Measurements from ENCODE around the gene ARID5B. TPM values are rescaled to one million over a fixed set of nuclear protein-coding genes. Genes with fewer than 3 reads are reported as not detected.
"Not testable (repeated sequence)": the region's sequence is repeated elsewhere in the genome, so short reads cannot be mapped to it uniquely, and the experiment has no call there.

ARID5B gene
- 12.9 TPM for total RNA-seq
- long read RNA-seq, partial matches to known transcripts, result 5 of 13 reads
- long read RNA-seq, other reads (novel, unspliced or antisense), result 8 of 13 reads

- intact Hi-C loops (cut with micrococcal nuclease), result loop anchor here (5.0 kb wide), 1 partner anchor 136 kb away; no protein-coding TSS in a partner anchor
- peak; percentile 1 for ATAC-seq
- DNase-seq, result no peak
These were observed at the start of gene ARID5B for GRCh38 chr10:61900829-61901792. ARID5B (plus strand) TSS chr10:61901699; CDS start chr10:61901710, 11 bp downstream.

- ATAC-seq (no peak), DNase-seq (no peak)
- intact Hi-C loops (cut with micrococcal nuclease), result no loop called here
These were observed 49.2 kb upstream of the ARID5B start for GRCh38 chr10:61852261-61852660.

DNA sequence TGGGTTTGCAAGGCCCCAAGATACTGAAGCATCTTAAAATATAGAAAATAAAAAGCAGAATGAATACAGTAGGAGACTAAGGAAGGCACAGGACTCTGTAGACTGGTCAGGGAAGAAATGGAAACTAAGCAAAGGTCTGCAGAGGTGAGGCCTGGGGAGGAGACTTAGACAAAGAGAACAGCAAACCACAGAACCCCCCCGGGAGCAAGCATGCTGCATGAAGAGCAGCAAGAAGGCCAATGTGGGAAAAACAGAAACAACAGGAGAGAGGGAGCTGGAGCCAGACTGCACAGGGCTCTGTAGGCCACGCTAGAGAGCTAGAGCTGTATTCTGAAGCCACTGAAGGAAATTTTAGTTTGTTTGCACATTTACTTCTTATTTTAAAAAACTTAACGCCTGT, 45.7 kb upstream of the ARID5B start:
- DNase-seq, result no peak
- intact Hi-C loops (cut with micrococcal nuclease), result no loop called here
- no peak for ATAC-seq

- DNase-seq (no peak), ATAC-seq (no peak)
- intact Hi-C loops (cut with micrococcal nuclease), result no loop called here
These were observed 43.8 kb upstream of the ARID5B start for GRCh38 chr10:61857746-61858145.

GRCh38 chr10:61859786-61860185, 41.7 kb upstream of the ARID5B start:
- intact Hi-C loops (cut with micrococcal nuclease), result no loop called here
- no peak for ATAC-seq
- no peak for DNase-seq

GRCh38 chr10:61860964-61861758, 40.3 kb upstream of the ARID5B start:
- no peak for ATAC-seq
- intact Hi-C loops (cut with micrococcal nuclease), result no loop called here

GRCh38 chr10:61863981-61864380, 37.5 kb upstream of the ARID5B start:
- intact Hi-C loops (cut with micrococcal nuclease), result no loop called here
- DNase-seq (no peak), ATAC-seq (no peak)

More at GRCh38 chr10:61860964-61861758, 40.3 kb upstream of the ARID5B start:
- DNase-seq, result no peak

GRCh38 chr10:61866700-61867368, 34.7 kb upstream of the ARID5B start:
- intact Hi-C loops (cut with micrococcal nuclease), result no loop called here
- ATAC-seq (no peak), DNase-seq (no peak)

GRCh38 chr10:61867374-61867773, 34.1 kb upstream of the ARID5B start:
- intact Hi-C loops (cut with micrococcal nuclease); ATAC-seq: not testable (repeated sequence)
- DNase-seq, result peak; percentile 39

DNA sequence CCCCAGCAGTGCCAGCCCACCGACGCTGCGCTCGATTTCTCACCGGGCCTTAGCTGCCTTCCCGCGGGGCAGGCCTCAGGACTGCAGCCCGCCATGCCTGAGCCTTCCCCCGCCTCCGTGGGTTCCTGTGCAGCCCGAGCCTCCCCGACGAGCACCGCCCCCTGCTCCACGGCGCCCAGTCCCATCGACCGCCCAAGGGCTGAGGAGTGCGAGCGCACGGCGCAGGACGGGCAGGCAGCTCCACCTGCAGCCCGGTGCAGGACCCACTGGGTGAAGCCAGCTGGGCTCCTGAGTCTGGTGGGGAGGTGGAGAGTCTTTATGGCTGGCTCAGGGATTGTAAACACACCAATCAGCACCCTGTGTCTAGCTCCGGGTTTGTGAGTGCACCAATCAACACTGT, 33.7 kb upstream of the ARID5B start:
- peak; percentile 68 for DNase-seq
- intact Hi-C loops (cut with micrococcal nuclease); ATAC-seq: not testable (repeated sequence)

- ATAC-seq (no peak), DNase-seq (no peak)
- intact Hi-C loops (cut with micrococcal nuclease), result no loop called here
These were observed 32.3 kb upstream of the ARID5B start for GRCh38 chr10:61869041-61869675.

DNA sequence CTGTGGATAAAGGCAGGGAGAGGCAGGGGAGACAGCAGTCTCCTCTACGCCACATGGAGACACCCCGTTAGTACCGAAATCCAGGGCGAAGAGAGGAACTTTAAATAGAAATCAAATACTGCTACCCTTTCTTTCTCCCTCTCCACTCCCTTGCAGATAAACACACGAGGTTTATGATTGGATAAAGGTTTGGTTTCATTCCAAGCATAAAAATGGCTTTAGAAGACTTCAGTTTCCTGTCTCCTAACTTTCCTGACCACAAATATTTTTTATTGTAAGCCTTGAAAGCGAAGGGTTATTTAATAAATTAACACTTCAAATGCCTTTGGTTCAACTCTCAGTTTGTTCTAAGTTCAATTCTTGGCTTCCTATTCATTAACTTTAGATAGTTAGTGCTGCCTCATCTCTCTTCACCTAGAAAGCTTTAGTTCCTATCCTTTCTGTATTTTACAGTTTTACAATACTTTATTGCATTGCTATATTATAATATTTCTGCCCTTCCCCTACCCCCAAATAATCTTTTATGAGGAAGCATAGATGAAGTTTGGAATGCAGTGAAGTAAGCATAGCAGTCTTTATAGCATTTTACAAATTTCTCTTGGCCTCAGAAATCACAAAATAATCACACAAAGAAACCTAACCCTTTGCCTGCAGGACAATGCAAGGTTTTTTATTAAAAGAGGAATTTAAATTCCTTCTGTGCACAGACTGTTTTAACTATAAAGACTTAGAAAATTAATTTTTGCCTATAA, 31.5 kb upstream of the ARID5B start:
- DNase-seq, result no peak
- ATAC-seq, result no peak
- intact Hi-C loops (cut with micrococcal nuclease), result no loop called here

- ATAC-seq (no peak), DNase-seq (no peak)
- intact Hi-C loops (cut with micrococcal nuclease), result no loop called here
These were observed 31.0 kb upstream of the ARID5B start for GRCh38 chr10:61870526-61870895.

DNA sequence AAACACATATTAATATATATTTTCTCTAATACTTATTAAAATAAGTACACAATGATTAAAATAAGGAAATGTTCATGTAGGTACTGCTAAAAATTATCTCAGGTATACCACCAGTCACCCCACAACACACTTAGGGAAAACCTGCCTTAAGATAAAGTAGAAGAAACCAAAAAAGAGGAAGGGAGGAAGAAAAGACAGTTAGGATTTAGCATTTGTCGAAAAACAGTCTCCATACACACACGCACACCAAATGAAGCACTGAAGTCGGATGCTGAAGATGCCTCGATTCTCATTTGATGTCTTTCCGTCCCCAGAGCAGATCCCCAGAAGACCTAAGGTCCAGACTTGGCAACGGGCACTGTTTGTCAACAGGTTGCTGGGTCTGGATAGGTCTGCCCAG, 30.0 kb upstream of the ARID5B start:
- DNase-seq, result no peak
- intact Hi-C loops (cut with micrococcal nuclease), result no loop called here

GRCh38 chr10:61877887-61878739, 23.4 kb upstream of the ARID5B start:
- DNase-seq, result no peak
- ATAC-seq, result no peak
- intact Hi-C loops (cut with micrococcal nuclease), result no loop called here

More for the DNA sequence above, 30.0 kb upstream of the ARID5B start:
- no peak for ATAC-seq

GRCh38 chr10:61878740-61879068, 22.8 kb upstream of the ARID5B start:
- no peak for DNase-seq
- intact Hi-C loops (cut with micrococcal nuclease), result no loop called here
- no peak for ATAC-seq

DNA sequence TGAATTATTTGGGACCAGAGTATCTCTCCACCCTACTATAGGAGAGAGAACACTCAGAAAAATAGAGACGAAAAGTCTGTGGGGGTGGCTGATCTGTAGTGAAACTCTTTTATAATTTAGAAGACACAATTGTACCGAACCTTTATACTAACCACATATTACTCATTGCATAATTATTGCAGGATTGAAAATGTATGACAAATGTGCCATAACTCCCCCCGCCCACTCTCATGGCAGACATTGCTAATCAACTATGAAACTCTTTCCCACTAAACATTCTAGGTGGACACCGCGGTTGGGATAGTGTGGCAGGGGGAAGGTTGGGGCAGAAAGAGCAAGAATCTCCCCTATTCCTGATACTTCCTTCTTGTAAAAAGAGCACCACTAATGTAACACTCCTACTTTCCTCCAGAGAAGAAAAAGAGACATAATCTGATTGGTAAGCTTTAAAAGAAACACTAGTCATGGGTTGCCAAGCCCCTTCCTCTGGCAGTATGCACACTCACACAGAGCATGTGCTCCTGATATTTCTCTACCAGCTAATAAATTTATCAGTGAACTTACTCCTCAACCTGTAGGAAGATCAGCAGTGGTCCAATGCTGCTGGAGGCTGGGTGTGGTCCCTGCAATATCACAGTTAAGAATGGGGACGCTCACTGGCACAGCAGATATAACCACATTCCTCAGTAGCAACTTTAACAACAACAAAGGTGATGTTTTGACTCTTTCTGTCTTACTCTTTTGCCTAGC, 18.7 kb upstream of the ARID5B start:
- intact Hi-C loops (cut with micrococcal nuclease), result no loop called here
- no peak for DNase-seq
- no peak for ATAC-seq

Measured in left ventricle myocardium superior (tissue), 1 donor.